Activated T-cell treated with anti-CD3 and anti-CD28 coated beads, Interleukin-2, amount 50 U/mL, for 4 hours (primary cell): ENCODE results near the gene SMOC2. TPM values are rescaled to one million over a fixed set of nuclear protein-coding genes. Genes with fewer than 3 reads are reported as not detected.

Experiments
- ATAC-seq, 2 donors: fragments of 200-7000 bp; cut with Tn5 transposase; one replicate each; pipeline ENCODE4 v1.10.0; 2021
- DNase-seq: peaks from one replicate; pipeline ENCODE4 v3.0.0-alpha.2; 2020
- H3K27me3 Mint-ChIP-seq: one replicate; pipeline ENCODE4 v1.8.0; 2021; ENCODE audit warnings: low read depth, mixed read lengths
- H3K36me3 Mint-ChIP-seq: one replicate; pipeline ENCODE4 v1.8.0; 2022; ENCODE audit warnings: mixed read lengths; ENCODE audit not compliant: insufficient read depth
- H3K4me1 Mint-ChIP-seq: one replicate; pipeline ENCODE4 v1.8.0; 2021; ENCODE audit warnings: low read depth, mixed read lengths
- H3K4me3 Mint-ChIP-seq: one replicate; pipeline ENCODE4 v1.8.0; 2021; ENCODE audit warnings: mild to moderate bottlenecking, moderate library complexity, mixed read lengths
- H3K9me3 Mint-ChIP-seq: one replicate; pipeline ENCODE4 v1.8.0; 2021; ENCODE audit warnings: mixed read lengths
- total RNA-seq, 3 donors: library from RNA; stranded (reverse); gene quantifications; one replicate each; pipeline ENCODE4 v1.2.1, GENCODE V29; 2021

The SMOC2 gene
- total RNA-seq, 3 donors from 2014 or later, result 0.08 to 0.11 (median 0.10) TPM

DNA sequence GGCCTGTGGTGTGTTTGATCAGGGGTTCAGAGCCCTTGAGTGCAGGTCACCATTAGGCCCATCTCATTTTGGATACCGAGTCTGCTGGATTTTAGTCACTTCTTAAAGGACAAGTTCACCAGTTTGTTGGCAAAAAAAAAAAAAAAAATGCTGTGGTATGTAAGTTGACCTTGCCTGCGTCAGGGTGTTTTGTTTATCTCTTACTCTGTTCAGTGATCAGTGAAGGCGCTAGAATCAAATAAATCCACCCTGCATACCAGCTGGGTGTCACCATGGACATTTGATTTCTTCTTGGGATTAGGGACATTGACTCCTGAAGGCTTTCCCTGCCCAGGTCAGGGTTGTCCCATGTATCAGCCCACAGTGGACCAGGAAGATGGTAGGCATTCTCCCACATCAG lies 6.7 kb downstream of the SMOC2 start:
- ATAC-seq, result no peak

DNA sequence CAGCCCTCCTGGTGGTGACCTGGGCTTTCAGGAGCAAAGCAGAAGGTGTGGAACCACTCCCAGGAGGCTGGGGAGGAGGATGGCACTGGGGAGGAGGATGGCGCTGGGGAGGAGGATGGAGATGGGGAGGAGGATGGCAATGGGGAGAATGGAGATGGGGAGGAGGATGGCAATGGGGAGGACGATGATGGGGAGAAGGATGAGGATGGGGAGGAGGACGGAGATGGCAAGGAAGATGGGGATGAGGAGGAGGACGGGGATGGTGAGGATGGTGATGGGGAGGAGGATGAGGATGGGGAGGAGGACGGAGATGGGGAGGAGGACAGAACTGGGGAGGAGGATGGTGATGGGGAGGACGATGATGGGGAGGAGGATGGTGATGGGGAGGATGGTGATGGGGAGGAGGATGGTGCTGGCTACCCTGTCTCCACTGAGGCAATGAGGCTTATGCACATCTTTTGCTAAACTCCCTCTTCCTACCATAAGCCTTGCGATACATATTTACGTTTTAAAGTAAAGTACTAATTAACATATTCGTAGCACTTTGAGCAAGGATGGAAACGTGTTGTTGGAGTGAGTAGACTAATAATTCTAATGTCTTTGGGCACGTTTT lies 7.4 kb downstream of the SMOC2 start:
- ATAC-seq (no peak), DNase-seq (no peak)
- H3K36me3 Mint-ChIP-seq, result no peaks in the 10 kb centered on the region
- H3K4me3 Mint-ChIP-seq, result no peak overlapping the region
- H3K9me3 Mint-ChIP-seq, result no peaks in the 10 kb centered on the region
- H3K27me3 Mint-ChIP-seq, result peaks cover 29% of the 10 kb centered on the region
- H3K4me1 Mint-ChIP-seq, result no peaks in the 10 kb centered on the region

More for the DNA sequence above, 6.7 kb downstream of the SMOC2 start:
- H3K36me3 Mint-ChIP-seq, result no peaks in the 10 kb centered on the region
- no peaks in the 10 kb centered on the region for H3K9me3 Mint-ChIP-seq
- no peak overlapping the region for H3K4me3 Mint-ChIP-seq
- no peaks in the 10 kb centered on the region for H3K4me1 Mint-ChIP-seq
- H3K27me3 Mint-ChIP-seq, result peaks cover 33% of the 10 kb centered on the region
- DNase-seq, result no peak

DNA sequence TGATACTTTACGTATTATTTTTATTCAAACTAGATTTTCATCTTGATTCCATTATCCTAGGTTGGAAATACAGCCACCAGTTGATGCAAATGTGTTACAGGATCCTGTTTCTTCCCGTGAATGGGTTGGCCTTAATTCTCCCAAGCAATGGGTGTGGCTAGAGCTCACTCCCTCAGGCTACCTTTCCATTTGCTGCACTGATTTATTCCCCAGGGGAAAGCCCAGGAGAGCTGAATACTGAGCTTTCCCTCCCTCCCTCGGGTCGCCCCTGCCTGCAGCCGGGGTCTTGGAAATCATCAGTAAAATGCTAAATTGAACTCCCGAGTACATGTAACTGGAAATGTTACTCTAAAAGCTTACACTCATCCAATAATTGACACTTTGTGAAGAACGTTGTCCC lies 9.9 kb downstream of the SMOC2 start:
- no peak for ATAC-seq
- Mint-ChIP-seq H3K4me1 (no peaks in the 10 kb centered on the region), H3K36me3 (no peaks in the 10 kb centered on the region), H3K9me3 (no peaks in the 10 kb centered on the region), H3K4me3 (no peak overlapping the region), H3K27me3 (peaks cover 20% of the 10 kb centered on the region)
- no peak for DNase-seq

DNA sequence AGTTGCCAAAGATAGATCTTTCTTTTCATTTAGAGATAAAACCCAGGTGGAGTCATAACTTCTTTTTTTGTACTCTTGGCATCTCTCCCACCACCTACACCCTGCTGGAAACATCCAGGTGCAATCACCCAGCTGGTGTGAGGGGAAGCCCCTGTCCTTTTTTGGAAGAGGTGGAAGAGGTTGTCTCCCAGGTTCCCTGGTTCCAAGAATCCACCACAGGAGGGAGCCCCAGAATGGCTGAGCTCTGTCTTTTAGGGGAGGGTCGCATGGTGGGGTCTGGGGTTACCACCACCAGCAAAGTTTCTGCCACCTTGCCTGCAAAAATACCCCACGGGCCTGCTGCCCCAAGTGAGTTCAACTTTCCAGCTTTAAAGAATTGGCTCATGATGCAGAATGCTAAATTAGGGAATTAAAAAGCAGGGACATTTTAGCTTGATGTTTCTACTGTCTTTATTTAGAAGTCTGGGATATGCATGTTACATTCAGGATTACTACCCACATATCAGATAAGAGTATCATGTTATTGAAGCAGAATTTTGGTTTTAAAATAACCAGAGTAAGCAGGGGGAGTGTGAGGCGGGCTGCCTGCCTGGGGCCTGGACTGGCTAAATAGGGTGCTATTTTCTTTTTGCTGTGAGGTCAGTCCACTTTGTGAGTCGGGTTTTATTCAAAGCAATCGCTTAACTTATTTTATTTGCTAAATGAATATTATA lies 11.0 kb downstream of the SMOC2 start:
- Mint-ChIP-seq H3K9me3 (no peaks in the 10 kb centered on the region), H3K4me3 (no peak overlapping the region), H3K36me3 (no peaks in the 10 kb centered on the region), H3K4me1 (no peaks in the 10 kb centered on the region), H3K27me3 (peaks cover 17% of the 10 kb centered on the region)
- no peak for ATAC-seq
- no peak for DNase-seq

DNA sequence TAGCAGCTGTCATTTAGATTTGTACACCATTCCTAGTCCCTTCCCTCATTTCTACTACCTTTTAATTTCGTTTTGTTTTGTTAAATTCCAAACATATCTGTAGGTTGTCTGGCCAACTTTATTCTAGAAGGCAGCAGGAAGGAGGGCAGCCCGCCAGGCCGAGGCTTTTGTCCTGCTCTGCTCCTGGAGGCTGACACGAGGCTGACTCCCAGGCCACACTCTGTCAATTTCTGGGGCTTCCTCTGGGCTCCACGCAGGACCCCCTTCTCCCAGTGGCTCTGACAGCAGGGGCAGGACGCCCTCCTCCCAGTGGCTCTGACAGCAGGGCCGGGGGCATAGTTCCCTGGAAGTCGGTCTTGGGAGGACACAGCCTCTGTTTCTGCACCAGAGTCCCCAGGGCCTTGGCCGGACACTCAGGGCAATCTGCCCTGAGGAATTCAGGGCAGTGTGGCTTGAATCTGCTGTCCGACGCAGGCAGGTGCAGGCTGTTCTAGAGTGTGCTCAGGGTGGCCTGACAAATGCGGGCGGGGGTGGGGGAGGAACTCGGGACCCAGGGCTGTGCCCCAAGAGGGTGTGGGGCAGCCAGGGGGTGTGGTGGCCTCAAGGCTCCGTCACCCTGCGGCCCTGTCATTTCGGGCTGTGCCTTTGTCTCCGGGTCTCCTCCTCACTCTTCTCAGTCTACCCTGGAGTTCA lies 11.8 kb downstream of the SMOC2 start:
- H3K27me3 Mint-ChIP-seq, result peaks cover 15% of the 10 kb centered on the region
- H3K4me3 Mint-ChIP-seq, result no peak overlapping the region
- H3K4me1 Mint-ChIP-seq, result no peaks in the 10 kb centered on the region
- no peak for ATAC-seq
- DNase-seq, result no peak
- no peaks in the 10 kb centered on the region for H3K36me3 Mint-ChIP-seq
- H3K9me3 Mint-ChIP-seq, result no peaks in the 10 kb centered on the region

DNA sequence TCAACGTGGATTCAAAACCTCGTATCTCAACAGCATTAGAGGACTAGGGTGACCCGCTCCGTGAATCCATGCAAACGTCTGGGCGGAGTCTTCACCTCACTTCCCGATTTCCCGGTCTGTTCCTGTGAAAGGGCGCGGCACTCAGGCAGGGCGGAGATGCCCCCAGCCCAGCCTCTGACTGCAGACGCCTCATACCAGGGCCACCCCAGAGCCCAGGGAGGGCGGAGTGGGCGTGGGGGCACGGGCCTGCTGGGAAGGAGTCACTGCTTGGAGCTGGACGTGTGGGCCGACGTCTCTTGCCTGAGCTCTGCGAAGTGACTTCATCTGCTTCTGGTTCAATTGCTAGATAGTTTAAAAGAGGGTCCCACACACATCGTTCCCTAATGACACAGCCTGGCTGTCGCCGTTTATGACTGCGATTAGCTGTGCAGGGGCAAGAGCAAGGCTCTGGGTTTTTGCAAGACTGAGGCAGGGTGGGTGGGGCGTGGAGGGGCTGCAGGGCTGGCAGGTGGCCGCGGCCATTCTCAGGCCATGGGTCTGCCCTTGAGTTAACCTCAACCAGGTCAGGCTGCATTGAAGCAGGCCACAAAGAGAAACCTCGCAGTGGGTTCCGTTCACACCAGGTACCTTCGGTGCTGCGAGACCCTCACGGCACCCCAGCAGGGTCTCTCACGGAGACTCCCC lies 15.0 kb downstream of the SMOC2 start:
- DNase-seq (no peak), ATAC-seq (no peak)
- Mint-ChIP-seq H3K4me1 (no peaks in the 10 kb centered on the region), H3K9me3 (no peaks in the 10 kb centered on the region), H3K4me3 (no peak overlapping the region), H3K27me3 (peaks cover 17% of the 10 kb centered on the region), H3K36me3 (no peaks in the 10 kb centered on the region)

DNA sequence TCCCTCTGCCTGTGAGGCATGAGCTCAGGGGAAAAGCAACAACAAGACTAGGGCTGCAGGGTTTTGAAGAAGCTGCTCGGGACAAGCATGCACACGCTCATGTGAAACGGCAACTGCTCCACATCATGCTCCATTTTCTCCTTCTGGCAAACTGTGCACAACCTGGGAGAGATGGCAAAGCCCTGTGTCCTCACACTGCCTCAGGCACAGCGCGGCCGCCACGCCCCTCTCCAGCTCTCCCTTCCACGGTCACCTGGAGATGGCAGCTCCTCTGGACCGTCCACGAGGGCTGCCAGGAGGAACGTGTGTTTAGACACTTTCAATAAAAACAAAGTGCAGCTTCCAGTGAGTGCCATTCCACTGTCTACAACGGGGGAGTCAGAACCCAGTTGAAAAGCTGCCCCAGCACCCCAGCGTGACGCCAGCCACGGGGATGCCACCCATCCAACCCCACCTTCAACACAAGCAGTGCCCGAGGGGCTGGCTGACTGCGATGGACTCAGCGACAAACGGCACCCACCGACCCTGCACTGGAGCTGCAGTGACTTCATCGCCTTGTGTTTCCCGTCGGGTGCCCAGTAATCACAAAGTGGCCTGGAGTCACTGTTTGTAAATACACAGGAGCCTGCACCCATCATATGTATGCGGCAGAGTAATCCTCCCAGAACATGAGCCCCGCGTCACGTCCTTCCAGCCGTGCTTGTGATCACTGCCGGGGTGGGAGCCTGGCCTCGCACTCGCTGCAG lies 16.1 kb downstream of the SMOC2 start:
- DNase-seq (no peak), ATAC-seq (no peak)
- Mint-ChIP-seq H3K27me3 (peaks cover 13% of the 10 kb centered on the region), H3K4me3 (no peak overlapping the region), H3K36me3 (no peaks in the 10 kb centered on the region), H3K4me1 (no peaks in the 10 kb centered on the region), H3K9me3 (no peaks in the 10 kb centered on the region)

DNA sequence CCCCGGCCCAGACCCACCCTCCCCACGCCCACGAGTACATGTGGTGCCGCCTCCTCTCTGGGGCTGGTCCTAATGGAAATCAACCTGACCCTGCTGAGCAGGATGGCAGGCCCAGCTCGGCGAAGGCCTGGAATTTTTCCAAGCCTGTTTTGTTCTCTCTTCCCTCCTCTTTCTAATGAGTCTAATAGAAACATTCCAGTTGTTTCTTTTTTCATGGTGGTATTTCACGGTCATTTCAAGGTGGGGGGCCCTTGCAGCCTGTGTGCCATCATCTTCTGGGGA lies 16.6 kb downstream of the SMOC2 start:
- no peaks in the 10 kb centered on the region for H3K36me3 Mint-ChIP-seq
- H3K4me1 Mint-ChIP-seq, result no peaks in the 10 kb centered on the region
- ATAC-seq, result no peak
- H3K27me3 Mint-ChIP-seq, result peaks cover 17% of the 10 kb centered on the region
- no peak for DNase-seq
- H3K9me3 Mint-ChIP-seq, result no peaks in the 10 kb centered on the region
- H3K4me3 Mint-ChIP-seq, result no peak overlapping the region

DNA sequence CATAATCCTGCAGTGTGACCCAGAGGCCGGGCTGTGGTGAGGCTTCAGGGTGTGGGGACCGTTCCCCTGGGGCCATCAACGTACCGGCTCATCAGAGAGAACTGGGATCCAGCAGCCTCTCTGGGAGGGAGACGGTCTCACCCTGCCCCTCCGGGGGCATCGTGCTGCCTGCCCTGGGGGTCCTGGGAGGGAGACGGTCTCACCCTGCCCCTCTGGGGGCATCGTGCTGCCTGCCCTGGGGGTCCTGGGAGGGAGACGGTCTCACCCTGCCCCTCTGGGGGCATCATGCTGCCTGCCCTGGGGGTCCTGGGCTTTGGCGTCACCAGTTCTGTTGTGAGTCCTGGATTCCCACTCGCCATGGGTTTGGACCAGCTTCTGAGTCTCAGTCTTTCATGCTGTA lies 17.1 kb downstream of the SMOC2 start:
- ATAC-seq, result no peak
- Mint-ChIP-seq H3K4me3 (no peak overlapping the region), H3K27me3 (peaks cover 18% of the 10 kb centered on the region), H3K4me1 (no peaks in the 10 kb centered on the region), H3K36me3 (no peaks in the 10 kb centered on the region), H3K9me3 (no peaks in the 10 kb centered on the region)
- no peak for DNase-seq

DNA sequence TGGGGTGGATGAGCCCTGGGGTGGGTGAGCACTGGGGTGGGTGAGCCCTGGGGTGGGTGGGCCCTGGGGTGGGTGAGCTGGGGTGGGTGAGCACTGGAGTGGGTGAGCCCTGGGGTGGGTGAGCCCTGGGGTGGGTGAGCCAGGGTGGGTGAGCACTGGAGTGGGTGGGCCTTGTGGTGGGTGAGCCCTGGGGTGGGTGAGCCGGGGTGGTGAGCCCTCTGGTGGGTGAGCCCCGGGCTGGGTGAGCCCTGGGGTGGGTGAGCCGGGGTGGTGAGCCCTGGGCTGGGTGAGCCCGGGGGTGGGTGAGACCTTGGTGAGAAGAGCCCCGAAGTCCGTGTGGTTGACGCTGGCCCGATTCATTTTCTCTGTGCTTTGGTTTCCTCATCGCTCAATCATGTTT lies 18.6 kb downstream of the SMOC2 start:
- DNase-seq (no peak), ATAC-seq (no peak)
- Mint-ChIP-seq H3K36me3 (no peaks in the 10 kb centered on the region), H3K4me1 (no peaks in the 10 kb centered on the region), H3K4me3 (no peak overlapping the region), H3K9me3 (no peaks in the 10 kb centered on the region), H3K27me3 (peaks cover 11% of the 10 kb centered on the region)

DNA sequence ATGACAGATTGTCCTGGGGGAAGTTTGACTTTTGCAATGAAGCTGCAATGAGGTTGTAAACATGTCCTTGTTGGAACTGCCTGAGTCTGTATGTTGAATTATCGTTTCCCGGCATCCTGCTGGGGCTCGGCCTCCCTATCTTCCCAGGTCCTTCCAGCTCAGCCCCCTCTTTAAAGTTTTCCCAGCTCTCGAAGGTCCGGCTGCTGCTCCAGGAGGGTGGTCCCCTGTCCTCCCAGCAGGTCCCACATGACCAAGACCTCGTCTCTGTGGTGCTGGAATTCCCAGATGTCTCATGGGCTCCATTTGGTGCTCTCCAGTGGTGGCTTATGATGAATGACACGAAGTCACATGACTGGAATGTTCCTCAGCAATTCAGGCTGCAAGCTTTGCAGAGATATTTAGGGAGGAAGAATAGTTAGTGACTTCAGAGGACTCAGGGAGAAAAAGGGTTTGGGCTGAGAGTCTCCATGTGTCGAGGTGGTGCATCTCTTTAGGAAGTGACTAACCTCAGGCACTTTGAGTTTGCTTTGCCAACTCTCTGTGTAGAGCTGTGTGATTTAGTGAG lies 21.4 kb downstream of the SMOC2 start:
- no peak for DNase-seq
- H3K36me3 Mint-ChIP-seq, result no peaks in the 10 kb centered on the region
- peaks cover 11% of the 10 kb centered on the region for H3K27me3 Mint-ChIP-seq
- no peak for ATAC-seq
- no peaks in the 10 kb centered on the region for H3K4me1 Mint-ChIP-seq
- no peak overlapping the region for H3K4me3 Mint-ChIP-seq
- no peaks in the 10 kb centered on the region for H3K9me3 Mint-ChIP-seq

DNA sequence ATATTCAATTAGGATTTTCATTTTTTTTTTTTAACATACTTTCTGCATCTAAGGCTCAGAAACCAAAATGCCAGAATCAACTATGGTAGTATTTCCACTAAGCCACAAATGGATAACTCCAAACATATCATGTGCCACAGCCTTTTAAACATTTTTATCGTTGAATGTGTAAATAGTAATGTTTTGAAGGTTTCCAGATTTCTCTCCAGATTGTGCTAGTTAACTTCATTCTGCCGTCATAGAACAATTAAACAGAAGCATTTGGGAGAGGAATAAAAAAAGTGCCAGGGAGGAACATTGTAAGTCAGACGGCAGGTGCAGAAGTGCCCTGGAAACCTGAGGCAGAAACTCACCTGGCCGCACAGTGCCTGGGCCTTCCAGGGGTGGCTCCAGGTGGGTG lies 23.6 kb downstream of the SMOC2 start:
- ATAC-seq (no peak), DNase-seq (no peak)
- Mint-ChIP-seq H3K27me3 (peaks cover 8% of the 10 kb centered on the region), H3K9me3 (no peaks in the 10 kb centered on the region), H3K4me1 (no peaks in the 10 kb centered on the region), H3K4me3 (no peak overlapping the region), H3K36me3 (no peaks in the 10 kb centered on the region)

DNA sequence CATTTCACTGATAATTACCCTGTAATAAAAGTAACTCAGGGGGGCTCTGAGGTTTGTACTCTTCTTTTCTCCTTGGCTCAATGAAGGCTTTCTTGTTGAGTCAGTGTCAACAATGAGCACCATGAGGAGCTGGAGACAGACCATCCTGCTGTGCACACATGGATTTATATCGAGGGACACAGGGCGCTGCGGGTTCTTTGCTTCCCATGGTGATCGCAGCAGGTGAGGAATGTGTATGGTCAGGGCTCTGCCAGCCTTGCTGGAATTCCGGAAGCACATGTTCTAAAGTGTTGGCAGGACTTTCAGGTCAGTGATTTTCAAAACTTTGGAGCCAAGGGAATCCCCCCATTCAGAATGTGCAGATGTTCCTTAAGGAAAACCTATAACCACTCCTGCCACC lies 27.1 kb downstream of the SMOC2 start:
- Mint-ChIP-seq H3K4me3 (no peak overlapping the region), H3K36me3 (no peaks in the 10 kb centered on the region), H3K4me1 (no peaks in the 10 kb centered on the region), H3K9me3 (no peaks in the 10 kb centered on the region), H3K27me3 (no peaks in the 10 kb centered on the region)
- DNase-seq, result no peak
- ATAC-seq, result no peak

DNA sequence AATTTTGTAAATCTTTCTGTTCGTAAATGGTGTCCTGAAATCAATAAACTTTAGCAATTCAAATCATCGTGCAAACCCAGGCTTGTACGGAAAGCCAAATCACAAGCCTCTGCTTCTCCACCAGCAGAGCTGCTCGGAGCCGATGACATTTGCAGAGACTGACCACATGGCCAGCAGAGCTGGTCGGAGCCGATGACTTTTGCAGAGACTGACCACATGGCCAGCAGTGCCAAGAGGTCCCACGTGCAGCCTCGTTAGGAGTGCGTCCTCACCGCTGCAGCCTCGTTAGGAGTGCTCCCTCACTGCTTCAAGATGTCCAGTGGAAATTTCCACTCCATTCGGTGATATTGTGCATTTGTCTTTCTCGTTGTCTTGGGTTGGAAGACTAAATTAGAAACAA lies 28.5 kb downstream of the SMOC2 start:
- H3K4me3 Mint-ChIP-seq, result no peak overlapping the region
- H3K9me3 Mint-ChIP-seq, result no peaks in the 10 kb centered on the region
- peaks cover 2% of the 10 kb centered on the region for H3K27me3 Mint-ChIP-seq
- no peaks in the 10 kb centered on the region for H3K4me1 Mint-ChIP-seq
- ATAC-seq (no peak), DNase-seq (no peak)
- no peaks in the 10 kb centered on the region for H3K36me3 Mint-ChIP-seq
